Fibroblast of lung (primary cell): ENCODE results near the gene OR4K2. TPM values are rescaled to one million over a fixed set of nuclear protein-coding genes. Genes with fewer than 3 reads are reported as not detected.

Experiments
- DNase-seq, 2 donors: peaks; one replicate each; pipeline versions ENCODE4 v3.0.0 to v3.0.0-alpha.2; 2010; ENCODE audit warnings: low read depth in 2 of 2
- H2AFZ ChIP-seq: 2 replicates; pipeline ENCODE4 v1.5.1; 2012; ENCODE audit warnings: low read length, control low read depth, inconsistent platforms
- H3K27ac ChIP-seq: 2 replicates; pipeline ENCODE4 v1.5.1; 2011; ENCODE audit warnings: low read length, control low read depth; ENCODE audit not compliant: insufficient read depth
- H3K27me3 ChIP-seq: 2 replicates; pipeline ENCODE4 v1.5.1; 2011; ENCODE audit warnings: mild to moderate bottlenecking, low read length; ENCODE audit not compliant: control insufficient read depth, insufficient read depth
- H3K36me3 ChIP-seq: 2 replicates; pipeline ENCODE4 v1.5.1; 2011; ENCODE audit warnings: low read length; ENCODE audit not compliant: control insufficient read depth, insufficient read depth
- H3K4me1 ChIP-seq: 2 replicates; pipeline ENCODE4 v1.5.1; 2011; ENCODE audit warnings: low read length; ENCODE audit not compliant: control insufficient read depth, insufficient read depth; ENCODE audit errors: extremely low read depth
- H3K4me2 ChIP-seq: 2 replicates; pipeline ENCODE4 v1.5.1; 2011; ENCODE audit warnings: low read length, control low read depth; ENCODE audit not compliant: insufficient read depth; ENCODE audit errors: extremely low read depth
- H3K4me3 ChIP-seq, 4 experiments: fragments of 200-600 bp in 1 of 4; sonication (generic) in 1 of 4; replicated peaks in 1 of 4; 2 replicates each; pipeline ENCODE4 v1.5.1; 2011 to 2016; ENCODE audit warnings: low read length in 4 of 4, low read depth in 3 of 4, mild to moderate bottlenecking in 3 of 4, control low read depth in 2 of 4, inconsistent platforms in 1 of 4, mixed read lengths in 1 of 4; ENCODE audit not compliant: insufficient read depth in 1 of 4; ENCODE audit errors: control extremely low read depth in 1 of 4
- H3K79me2 ChIP-seq: 2 replicates; pipeline ENCODE4 v1.5.1; 2012; ENCODE audit warnings: mild to moderate bottlenecking, low read length, inconsistent platforms; ENCODE audit not compliant: control insufficient read depth, insufficient read depth
- H3K9ac ChIP-seq: 2 replicates; pipeline ENCODE4 v1.5.1; 2011; ENCODE audit warnings: mild to moderate bottlenecking, low read length, control low read depth; ENCODE audit not compliant: insufficient read depth
- H3K9me3 ChIP-seq: 2 replicates; pipeline ENCODE4 v1.5.1; 2012; ENCODE audit warnings: low read depth, low read length; ENCODE audit not compliant: control insufficient read depth, insufficient read depth
- H4K20me1 ChIP-seq: 2 replicates; pipeline ENCODE4 v1.5.1; 2011; ENCODE audit warnings: low read length; ENCODE audit not compliant: control insufficient read depth, insufficient read depth; ENCODE audit errors: extremely low read depth
- EZH2 ChIP-seq: IDR thresholded peaks from 2 replicates; pipeline ENCODE4 v1.5.1; 2012; ENCODE audit warnings: low read length, control low read depth, mild to moderate bottlenecking; ENCODE audit errors: missing control alignments
- polyA plus RNA-seq, 2 donors: library from polyadenylated mRNA; depleted of rRNA in 1 of 2; stranded (reverse) in 1 of 2; unstranded in 1 of 2; fragments of >200 nt; gene quantifications; 2 replicates each; pipeline ENCODE4 v1.2.1, GENCODE V29; 2011 to 2012; ENCODE audit warnings: missing spikeins in 1 of 2
- total RNA-seq: library from RNA; depleted of rRNA; stranded (reverse); fragments of >200 nt; gene quantifications from 2 replicates; pipeline ENCODE4 v1.2.1, GENCODE V29; 2014
- TF ChIP-seq, protein P1 (sequence below), 2 donors: IDR thresholded peaks in 1 of 2; conservative IDR thresholded peaks in 1 of 2; 1 replicate in 1 of 2; 2 replicates in 1 of 2; pipeline ENCODE4 v1.5.1; 2011 to 2012; ENCODE audit warnings: low read length in 2 of 2, control low read depth in 1 of 2, inconsistent platforms in 1 of 2, low read depth in 1 of 2, mild to moderate bottlenecking in 1 of 2

OR4K2 gene
- total and polyA plus RNA-seq, 2 donors (not counting 1 experiment from before 2014, with no cell fraction given) = not detected

DNA sequence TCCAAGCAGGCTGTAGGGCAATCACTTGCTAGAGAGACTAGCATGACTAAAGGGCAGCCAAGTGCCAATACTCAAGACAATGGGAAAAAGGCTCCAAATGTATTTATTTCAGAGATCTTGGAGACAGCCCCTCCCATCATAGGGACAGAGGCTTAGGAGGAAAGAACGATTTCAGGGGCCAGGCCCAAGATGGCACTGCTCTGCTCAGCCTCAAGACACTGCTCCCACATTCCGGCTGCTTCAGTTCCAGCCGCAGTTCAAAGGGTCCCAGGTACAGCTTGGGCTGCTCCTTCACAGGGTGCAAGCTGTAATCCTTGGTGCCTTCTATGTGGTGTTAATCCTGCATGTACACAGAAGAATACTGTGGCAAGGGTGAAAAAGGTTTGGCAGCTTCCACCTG is 26.1 kb downstream of the OR4K2 start:
- no peak for DNase-seq
- Histone ChIP-seq H3K27ac (no peak overlapping the region), H3K4me2 (no peak overlapping the region), H3K79me2 (no peaks in the 10 kb centered on the region), H3K9ac (no peak overlapping the region), H3K4me1 (no peaks in the 10 kb centered on the region), H3K36me3 (no peaks in the 10 kb centered on the region), H3K4me3 (no peak overlapping the region), H3K9me3 (no peaks in the 10 kb centered on the region), H3K27me3 (no peaks in the 10 kb centered on the region), H4K20me1 (no peaks in the 10 kb centered on the region), H2AFZ (no peak overlapping the region)
- no peak for TF ChIP-seq EZH2
- TF ChIP-seq, protein P1, sequence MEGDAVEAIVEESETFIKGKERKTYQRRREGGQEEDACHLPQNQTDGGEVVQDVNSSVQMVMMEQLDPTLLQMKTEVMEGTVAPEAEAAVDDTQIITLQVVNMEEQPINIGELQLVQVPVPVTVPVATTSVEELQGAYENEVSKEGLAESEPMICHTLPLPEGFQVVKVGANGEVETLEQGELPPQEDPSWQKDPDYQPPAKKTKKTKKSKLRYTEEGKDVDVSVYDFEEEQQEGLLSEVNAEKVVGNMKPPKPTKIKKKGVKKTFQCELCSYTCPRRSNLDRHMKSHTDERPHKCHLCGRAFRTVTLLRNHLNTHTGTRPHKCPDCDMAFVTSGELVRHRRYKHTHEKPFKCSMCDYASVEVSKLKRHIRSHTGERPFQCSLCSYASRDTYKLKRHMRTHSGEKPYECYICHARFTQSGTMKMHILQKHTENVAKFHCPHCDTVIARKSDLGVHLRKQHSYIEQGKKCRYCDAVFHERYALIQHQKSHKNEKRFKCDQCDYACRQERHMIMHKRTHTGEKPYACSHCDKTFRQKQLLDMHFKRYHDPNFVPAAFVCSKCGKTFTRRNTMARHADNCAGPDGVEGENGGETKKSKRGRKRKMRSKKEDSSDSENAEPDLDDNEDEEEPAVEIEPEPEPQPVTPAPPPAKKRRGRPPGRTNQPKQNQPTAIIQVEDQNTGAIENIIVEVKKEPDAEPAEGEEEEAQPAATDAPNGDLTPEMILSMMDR (conservative IDR thresholded peaks at IDR 0.05 in 1 of 2, IDR thresholded peaks at IDR 0.05 in 1 of 2; ENCODE audit: low read depth in 1 of 2, low read length in 2 of 2) = no peak

DNA sequence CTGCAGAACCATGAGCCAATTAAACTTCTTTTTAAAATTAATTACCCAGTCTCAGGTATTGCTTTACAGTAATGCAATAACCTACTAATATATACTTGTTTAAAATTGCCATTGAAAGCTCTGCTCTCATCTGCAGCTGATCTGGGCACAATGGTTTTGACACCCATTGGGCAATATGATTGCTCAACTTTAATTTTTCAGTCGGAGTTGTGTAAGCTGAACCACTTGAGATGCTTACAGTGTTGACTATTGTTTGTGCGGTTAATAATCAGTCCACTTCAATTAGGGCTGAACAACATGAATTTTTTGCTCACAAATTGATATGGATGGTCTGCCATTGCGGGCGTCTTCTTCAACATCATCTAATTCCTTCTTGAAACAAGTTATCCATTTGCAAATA is 27.5 kb downstream of the OR4K2 start:
- H3K36me3 ChIP-seq = no peaks in the 10 kb centered on the region
- DNase-seq = no peak
- H3K9ac ChIP-seq = no peak overlapping the region
- no peak overlapping the region for H3K4me3 ChIP-seq
- H3K9me3 ChIP-seq = no peaks in the 10 kb centered on the region
- H3K27me3 ChIP-seq = no peaks in the 10 kb centered on the region
- no peak overlapping the region for H3K4me2 ChIP-seq
- H3K4me1 ChIP-seq = no peaks in the 10 kb centered on the region
- no peaks in the 10 kb centered on the region for H4K20me1 ChIP-seq
- TF ChIP-seq EZH2 = no peak
- TF ChIP-seq, protein P1 (conservative IDR thresholded peaks at IDR 0.05 in 1 of 2, IDR thresholded peaks at IDR 0.05 in 1 of 2; ENCODE audit: low read depth in 1 of 2, low read length in 2 of 2) = no peak
- no peak overlapping the region for H2AFZ ChIP-seq
- H3K79me2 ChIP-seq = no peaks in the 10 kb centered on the region
- H3K27ac ChIP-seq = no peak overlapping the region

DNA sequence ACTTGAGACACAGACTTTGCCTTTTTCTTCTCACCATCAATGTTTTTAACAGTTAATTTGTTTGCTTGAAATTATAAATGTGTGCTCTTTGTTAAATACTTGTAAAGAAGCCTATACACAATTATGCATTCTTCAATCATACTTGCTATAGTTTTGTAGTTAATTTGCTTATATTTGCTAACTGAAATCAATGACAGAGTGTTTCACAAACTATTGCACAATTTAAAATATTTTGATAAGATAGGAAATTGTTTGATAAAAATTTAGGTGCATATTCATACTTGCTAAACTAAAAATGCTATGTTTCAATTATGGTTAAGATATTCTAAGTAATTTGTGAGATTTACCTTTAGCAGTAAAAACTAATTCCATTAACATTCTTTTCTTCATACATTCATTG is 31.7 kb downstream of the OR4K2 start:
- no peak overlapping the region for H3K4me2 ChIP-seq
- no peaks in the 10 kb centered on the region for H3K9me3 ChIP-seq
- H3K27ac ChIP-seq = no peak overlapping the region
- no peaks in the 10 kb centered on the region for H3K4me1 ChIP-seq
- no peak overlapping the region for H2AFZ ChIP-seq
- H3K79me2 ChIP-seq = no peaks in the 10 kb centered on the region
- H3K36me3 ChIP-seq = no peaks in the 10 kb centered on the region
- H4K20me1 ChIP-seq = no peaks in the 10 kb centered on the region
- no peak for DNase-seq
- TF ChIP-seq EZH2 = no peak
- TF ChIP-seq, protein P1 (conservative IDR thresholded peaks at IDR 0.05 in 1 of 2, IDR thresholded peaks at IDR 0.05 in 1 of 2; ENCODE audit: low read depth in 1 of 2, low read length in 2 of 2) = no peak
- H3K4me3 ChIP-seq = no peak overlapping the region
- no peaks in the 10 kb centered on the region for H3K27me3 ChIP-seq
- H3K9ac ChIP-seq = no peak overlapping the region
